Umbilical cord (tissue), 2 donors: ENCODE data around the gene KRTAP4-1. TPM values are rescaled to one million over a fixed set of nuclear protein-coding genes. Genes with fewer than 3 reads are reported as not detected.
"Not testable (repeated sequence)": the region's sequence is repeated elsewhere in the genome, so short reads cannot be mapped to it uniquely, and the experiment has no call there.

Experiments
- DNase-seq: peaks from one replicate; pipeline ENCODE4 v3.0.0-alpha.2; 2015; ENCODE audit warnings: low spot score
- total RNA-seq: library from RNA; depleted of rRNA; stranded (reverse); fragments of >200 nt; gene quantifications from one replicate; pipeline ENCODE4 v1.2.3, GENCODE V29; 2014; ENCODE audit warnings: low replicate concordance; ENCODE audit not compliant: insufficient read depth

The KRTAP4-1 gene
- total RNA-seq, 1 donor from 2014 or later = 1.9 TPM

DNA sequence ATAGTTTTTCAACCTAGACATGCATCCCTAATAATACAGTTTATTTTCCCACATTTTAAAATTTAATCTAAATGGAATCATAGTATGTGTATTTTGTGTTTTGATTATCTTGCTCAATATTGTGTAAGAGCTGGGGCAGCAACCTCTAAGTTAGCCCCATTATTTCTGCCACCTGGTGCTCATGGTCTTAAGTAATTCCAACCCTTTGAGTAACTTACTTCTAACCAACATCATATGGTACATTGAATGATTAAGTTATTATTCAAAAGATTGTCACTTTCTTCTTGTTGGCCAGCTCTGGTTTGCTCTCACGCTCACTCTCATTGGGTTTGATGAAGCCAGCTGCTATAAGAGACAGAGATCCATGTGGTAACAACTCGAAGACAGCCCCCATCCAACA is 12.8 kb downstream of the KRTAP4-1 start:
- no peak for DNase-seq

DNA sequence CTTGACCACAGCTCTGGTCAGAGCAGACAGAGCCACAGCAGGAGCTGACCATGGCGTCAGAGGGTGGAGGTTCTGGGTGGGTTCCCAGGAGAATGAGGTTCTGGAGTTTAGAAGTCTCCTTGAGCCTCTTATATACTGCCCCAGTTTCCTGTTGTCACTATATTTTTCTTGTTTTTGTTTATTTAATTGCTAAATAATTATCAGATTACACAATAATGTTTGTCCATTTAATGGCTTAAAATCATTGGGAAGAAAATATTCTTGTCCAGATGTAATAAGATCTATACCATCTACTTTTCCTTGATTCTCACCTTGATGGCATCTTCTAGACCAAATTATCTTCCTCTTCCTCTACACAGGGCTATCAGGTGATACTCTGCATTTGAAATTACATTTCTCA is 16.6 kb downstream of the KRTAP4-1 start, which contains the start of gene KRTAP4-3:
TSS of gene KRTAP4-3 (minus strand) at position 101 of the 400 bp plus-strand sequence. CDS start at position 52, 49 bp downstream.
- DNase-seq = no peak

DNA sequence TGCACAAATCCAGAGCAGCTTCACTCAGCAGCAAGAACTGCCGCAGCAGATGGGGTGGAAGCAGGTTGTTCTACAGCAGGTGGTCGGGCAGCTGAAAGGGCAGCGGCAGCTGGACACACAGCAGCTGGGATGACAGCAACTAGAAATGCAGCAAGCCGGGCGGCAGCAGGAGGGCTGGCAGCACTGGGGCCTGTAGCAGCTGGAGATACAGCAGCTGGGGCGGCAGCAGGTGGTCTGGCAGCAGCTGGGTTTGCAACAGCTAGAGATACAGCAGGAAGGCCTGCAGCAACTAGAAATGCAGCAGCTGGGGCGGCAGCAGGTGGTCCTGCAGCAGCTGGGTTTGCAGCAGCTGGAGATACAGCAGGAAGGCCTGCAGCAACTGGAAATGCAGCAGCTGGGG is 17.1 kb downstream of the KRTAP4-1 start:
- no peak for DNase-seq

DNA sequence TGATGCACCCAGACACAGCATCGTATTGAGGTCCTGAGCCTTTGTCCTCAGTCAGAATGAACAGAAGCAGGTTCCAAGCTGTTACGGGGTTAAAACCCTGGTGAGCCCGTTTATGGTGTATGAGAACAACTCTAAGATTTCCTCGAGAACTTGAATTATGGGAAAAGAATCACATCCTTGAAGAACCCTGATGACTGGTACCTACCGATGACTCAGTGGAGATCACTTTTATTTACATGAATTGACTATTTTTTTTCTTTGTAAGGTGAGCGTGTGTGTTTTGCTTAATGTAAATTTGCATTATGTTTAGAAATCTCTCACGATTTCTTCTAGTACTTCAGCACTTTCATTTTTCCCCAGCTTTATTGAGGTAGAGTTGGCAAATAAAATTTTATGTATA is 20.9 kb downstream of the KRTAP4-1 start:
- no peak for DNase-seq

DNA sequence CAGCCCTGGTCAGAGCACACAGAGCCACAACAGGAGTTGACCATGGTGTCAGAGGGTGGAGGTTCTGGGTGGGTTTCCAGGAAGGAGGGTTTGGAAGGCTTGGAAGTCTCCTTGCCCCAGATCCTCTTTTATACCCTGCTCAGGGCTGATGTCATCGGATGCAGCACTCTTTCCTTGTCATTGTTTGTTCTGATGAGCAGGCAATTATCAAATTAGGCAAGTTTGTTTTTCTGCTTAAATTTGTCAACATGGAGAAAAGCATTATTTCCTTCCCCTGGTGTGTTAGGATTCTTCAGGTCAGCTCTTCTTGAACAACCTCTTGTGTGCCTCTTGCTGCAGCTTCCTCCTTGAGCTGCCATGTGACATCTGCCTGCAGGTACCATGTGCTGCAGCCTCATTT is 24.1 kb downstream of the KRTAP4-1 start, which contains the start of gene KRTAP4-4:
TSS of gene KRTAP4-4 (minus strand) at position 101 of the 400 bp plus-strand sequence. CDS start at position 44, 57 bp downstream.
- no peak for DNase-seq

DNA sequence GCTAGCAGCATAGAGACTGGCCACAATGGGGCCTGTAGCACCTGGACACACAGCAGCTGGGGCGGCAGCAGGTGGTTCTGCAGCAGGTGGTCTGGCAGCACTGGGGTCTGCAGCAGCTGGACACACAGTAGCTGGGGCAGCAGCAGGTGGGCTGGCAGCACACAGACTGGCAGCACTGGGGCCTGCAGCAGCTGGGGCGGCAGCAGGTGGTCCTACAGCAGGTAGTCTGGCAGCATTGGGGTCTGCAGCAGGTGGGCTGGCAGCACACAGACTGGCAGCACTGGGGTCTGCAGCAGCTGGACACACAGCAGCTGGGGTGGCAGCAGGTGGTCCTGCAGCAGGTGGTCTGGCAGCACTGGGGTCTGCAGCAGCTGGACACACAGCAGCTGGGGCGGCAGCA is 24.5 kb downstream of the KRTAP4-1 start:
- not testable (repeated sequence) for DNase-seq

DNA sequence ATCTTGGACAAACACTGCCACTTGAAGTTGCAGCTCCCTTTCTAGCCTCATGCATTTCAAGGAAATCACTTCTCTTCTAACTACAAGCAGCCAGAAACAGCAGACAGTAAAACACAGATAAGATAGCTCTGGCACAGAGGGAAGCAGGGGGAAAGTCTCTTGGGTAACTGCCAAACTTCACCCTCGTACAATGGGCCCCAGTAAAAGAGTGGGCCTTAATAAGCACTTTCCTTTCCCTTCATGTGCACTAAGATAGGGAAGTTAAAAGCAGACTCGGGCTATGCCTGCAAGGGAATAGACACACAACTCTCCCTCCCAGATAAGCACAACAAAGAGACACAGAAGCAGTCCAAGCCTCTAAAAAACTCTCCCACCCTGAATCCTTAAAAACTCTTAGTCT is 30.9 kb downstream of the KRTAP4-1 start:
- peak; percentile 38 for DNase-seq

DNA sequence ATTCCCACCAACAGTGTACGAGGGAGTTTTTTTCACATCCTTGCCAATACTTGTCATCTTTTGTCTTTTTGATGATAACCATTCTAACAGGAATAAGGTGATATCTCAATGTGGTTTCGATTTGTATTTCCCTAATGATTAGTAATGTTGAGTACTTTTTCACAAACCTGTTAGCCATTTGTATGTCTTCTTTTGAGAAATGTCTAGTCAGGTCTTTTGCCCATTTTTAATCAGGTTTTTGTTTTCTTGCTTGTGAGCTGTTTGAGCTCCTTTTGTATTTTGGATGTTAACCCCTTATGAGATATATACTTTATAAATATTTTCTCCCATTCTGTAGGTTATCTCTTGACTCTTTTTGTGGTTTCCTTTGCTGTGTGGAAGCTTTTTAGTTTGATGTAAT is 33.2 kb downstream of the KRTAP4-1 start:
- no peak for DNase-seq

DNA sequence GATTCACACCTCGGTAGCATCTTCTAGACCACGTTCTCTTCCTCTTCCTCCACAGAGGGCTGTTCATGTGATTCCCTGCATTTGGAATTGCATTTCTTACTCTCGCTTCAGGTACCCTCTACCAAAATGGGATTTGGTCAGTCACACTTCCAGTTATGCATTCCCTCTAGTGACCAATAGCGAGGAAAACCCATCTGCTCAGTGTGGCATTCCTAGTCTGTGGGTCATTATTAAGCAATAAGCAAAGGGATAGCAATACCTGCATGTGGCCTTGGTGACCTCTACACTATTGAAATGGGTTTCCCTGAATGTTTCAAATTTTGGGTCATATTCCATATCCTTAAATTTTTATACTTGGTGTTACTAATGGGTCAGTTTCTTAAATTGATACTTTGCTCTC is 34.7 kb downstream of the KRTAP4-1 start:
- no peak for DNase-seq

DNA sequence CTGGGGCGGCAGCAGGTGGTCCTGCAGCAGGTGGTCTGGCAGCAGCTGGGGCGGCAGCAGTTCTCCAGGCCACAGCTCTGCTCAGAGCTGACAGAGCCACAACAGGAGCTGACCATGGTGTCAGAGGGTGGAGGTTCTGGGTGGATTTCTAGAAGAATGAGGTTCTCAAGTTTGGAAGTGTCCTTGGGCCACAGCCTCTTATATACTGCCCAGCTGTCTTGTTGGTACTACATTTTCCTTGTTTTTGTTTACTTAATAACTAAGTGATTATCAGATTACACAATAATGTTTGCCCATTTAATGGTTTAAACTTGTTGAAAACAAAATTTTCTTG is 35.1 kb downstream of the KRTAP4-1 start, which contains the start of gene KRTAP4-5:
TSS of gene KRTAP4-5 (minus strand) at position 174 of the 334 bp plus-strand sequence. CDS start at position 116, 58 bp downstream.
- DNase-seq = no peak

DNA sequence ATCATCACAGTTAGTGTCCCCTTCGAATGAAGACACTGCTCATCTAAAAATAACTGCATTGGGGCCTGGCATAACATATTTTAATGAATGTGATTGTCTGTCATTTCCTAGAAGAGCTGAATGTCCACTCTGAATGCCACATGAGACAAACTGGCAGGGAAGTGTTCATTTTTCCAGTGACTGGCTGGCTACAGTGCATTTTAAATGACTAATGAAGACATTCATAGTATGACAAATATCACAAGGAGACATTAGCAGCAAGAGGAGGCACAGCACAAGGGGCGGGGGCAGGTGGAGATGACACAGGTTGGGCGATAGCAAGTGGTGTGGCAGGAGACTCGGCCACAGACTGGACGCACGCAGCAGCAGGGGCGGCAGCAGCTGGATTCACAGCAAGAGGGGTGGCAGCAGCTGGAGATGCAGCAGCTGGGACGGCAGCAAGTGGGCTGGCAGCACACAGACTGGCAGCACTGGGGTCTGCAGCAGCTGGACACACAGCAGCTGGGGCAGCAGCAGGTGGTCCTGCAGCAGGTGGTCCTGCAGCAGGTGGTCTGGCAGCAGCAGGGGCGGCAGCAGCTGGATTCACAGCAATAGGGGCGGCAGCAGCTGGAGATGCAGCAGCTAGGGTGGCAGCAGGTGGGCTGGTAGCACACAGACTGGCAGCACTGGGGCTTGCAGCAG is 35.6 kb downstream of the KRTAP4-1 start:
- not testable (repeated sequence) for DNase-seq

DNA sequence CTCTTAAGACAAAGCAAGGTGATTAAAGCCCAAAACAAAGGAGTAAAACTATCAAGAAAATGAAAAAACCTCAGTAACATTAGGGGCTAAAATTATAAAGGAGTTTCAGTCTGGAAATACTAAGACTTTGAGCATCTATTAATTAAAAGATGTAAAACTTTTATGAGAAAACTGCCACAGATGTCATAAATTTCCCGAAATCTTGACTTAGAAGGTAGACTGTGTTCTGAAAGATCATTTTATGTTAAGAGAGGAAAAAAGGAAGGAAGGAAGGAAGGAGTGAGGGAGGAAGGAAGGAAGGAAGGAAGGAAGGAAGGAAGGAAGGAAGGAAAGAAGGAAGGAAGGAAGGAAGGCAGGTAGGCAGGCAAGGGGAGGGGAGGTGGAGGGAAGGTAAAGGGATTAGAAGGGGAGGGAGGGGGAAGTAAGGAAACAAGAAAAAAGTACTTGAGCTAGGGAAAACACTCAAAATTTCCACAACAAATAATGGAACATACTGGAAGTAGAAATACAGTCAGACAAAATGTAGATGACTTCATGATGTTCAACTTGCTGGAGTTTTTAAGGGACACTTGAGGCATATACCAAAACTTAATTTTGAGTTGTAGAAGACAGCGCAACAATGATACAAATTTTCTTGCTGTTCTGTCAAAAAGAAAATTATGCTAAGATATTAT is 37.0 kb downstream of the KRTAP4-1 start:
- no peak for DNase-seq

DNA sequence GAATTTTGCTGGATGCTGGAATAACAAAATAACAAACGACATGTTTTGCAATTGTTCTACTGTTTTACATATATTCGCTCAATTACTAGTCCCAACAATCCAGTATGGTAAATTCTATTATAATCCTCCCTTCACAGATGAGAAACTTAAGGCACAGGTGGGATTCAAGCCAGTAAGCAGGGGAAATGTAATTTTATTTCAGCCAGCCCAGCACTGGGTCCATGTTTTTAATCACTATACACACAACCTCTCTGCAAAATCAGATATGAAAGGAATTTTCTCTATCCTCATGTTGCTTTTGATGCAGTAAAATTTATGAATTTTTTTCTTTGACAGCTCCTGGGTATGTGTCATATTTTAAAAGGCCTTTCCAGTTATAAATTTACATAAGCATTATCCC is 39.5 kb downstream of the KRTAP4-1 start:
- no peak for DNase-seq

DNA sequence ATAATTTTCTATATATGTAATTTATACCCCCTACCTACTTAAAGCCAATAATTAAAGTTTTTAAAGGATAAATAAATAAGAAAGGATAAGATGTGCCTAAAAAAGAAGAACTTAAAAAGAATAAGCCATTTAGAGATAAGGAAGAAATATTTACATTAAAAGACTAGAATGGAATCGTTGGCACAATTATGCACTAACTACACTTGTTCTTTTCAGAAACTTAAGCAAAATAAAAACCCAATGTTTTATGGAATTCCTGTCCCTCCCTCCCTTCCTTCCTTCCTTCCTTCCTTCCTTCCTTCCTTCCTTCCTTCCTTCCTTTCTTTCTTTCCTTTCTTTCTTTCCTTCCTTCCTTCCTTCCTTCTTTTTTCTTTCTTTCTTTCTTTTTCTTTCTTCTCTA is 39.9 kb downstream of the KRTAP4-1 start:
- no peak for DNase-seq

DNA sequence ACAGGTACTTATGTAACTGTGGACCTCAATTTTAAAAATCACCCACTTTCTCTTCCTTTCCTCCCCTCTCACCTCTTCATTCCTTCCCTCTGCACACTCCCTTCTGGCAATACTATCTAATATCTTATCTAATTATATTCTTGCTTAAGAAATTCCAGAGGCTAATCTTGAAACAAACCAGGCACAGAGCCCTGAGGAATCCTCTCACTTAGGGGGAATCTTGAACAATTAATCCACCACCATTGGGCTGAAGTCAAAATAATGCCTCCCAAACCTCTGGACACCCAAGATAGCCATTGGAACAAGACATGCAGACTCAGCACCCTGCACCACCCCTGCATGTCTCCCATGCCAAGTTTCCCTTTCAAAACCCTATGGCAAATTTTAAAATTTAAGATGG is 43.4 kb downstream of the KRTAP4-1 start:
- no peak for DNase-seq

DNA sequence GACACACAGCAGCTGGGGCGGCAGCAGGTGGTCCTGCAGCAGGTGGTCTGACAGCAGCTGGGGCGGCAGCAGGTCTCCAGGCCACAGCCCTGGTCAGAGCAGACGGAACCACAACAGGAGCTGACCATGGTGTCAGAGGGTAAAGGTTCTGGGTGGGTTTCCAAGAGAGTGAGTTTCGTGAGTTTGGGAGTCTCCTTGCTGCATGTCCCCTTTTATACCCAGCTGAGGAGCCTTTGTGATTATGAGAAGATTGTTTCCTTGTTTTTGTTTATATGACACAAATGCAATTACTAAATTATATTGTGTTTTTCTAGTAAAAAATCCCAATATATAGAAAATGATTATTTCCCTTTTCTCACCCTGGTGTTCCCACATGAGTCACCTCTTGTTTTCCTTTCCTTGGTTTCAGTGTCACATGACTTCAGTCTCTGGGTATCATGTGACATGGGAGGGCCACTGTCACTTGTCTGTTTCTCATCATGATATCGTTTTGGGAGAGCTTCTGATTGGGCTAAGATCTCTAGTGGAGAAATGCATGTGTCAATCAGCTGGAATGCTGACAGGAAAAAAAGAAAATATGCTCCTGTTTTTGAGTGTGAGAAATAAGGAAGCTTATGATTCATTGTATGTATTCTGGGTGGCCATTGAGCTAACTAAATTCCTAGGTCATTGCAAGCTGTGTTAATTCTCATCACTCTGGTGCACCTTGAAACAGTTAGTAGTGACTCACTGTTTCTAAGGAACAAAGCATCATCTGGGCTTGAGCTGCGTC is 44.2 kb downstream of the KRTAP4-1 start, which contains the start of gene KRTAP4-6:
TSS of gene KRTAP4-6 (minus strand) at position 185 of the 772 bp plus-strand sequence. CDS start at position 128, 57 bp downstream.
- no peak for DNase-seq

DNA sequence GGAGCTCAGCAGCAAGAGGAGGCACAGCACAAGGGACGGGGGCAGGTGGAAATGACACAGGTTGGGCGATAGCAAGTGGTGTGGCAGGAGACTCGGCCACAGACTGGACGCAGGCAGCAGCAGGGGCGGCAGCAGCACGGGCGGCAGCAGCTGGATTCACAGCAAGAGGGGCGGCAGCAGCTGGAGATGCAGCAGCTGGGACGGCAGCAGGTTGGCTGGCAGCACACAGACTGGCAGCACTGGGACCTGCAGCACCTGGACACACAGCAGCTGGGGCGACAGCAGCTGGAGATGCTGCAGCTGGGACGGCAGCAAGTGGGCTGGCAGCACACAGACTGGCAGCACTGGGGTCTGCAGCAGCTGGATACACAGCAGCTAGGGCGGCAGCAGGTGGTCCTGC is 44.8 kb downstream of the KRTAP4-1 start:
- DNase-seq = not testable (repeated sequence)

Other genes starting within 250 kb of the KRTAP4-1 start
- gene KRT23, start 247.3 kb downstream of the KRTAP4-1 start, total RNA-seq = 24.3 TPM
- gene KRT39, start 218.0 kb downstream of the KRTAP4-1 start, total RNA-seq = 2.4 TPM
- not detected for gene KRT40, start 200.6 kb downstream of the KRTAP4-1 start, total RNA-seq
- not detected for gene KRTAP3-3, start 190.7 kb downstream of the KRTAP4-1 start, total RNA-seq
- gene KRTAP3-2, start 185.0 kb downstream of the KRTAP4-1 start, total RNA-seq = 31.1 TPM
- not detected for gene KRTAP3-1, start 175.8 kb downstream of the KRTAP4-1 start, total RNA-seq
- not detected for gene KRTAP1-5, start 157.7 kb downstream of the KRTAP4-1 start, total RNA-seq
- gene KRTAP1-4, start 154.7 kb downstream of the KRTAP4-1 start, total RNA-seq = not detected
- not detected for gene KRTAP1-3, start 150.0 kb downstream of the KRTAP4-1 start, total RNA-seq
- not detected for gene KRTAP1-1, start 143.5 kb downstream of the KRTAP4-1 start, total RNA-seq
- gene KRTAP2-1, start 137.6 kb downstream of the KRTAP4-1 start, total RNA-seq = not detected
- gene KRTAP2-2, start 129.7 kb downstream of the KRTAP4-1 start, total RNA-seq = 8.4 TPM
- gene KRTAP2-3, start 124.8 kb downstream of the KRTAP4-1 start, total RNA-seq = 20.5 TPM
- gene KRTAP2-4, start 119.0 kb downstream of the KRTAP4-1 start, total RNA-seq = not detected
- not detected for gene KRTAP4-7, start 100.8 kb downstream of the KRTAP4-1 start, total RNA-seq
- not detected for gene KRTAP4-8, start 86.8 kb downstream of the KRTAP4-1 start, total RNA-seq
- not detected for gene KRTAP4-16, start 82.7 kb downstream of the KRTAP4-1 start, total RNA-seq
- gene KRTAP4-9, start 79.5 kb downstream of the KRTAP4-1 start, total RNA-seq = not detected
- gene KRTAP4-11, start 66.5 kb downstream of the KRTAP4-1 start, total RNA-seq = 3.4 TPM
- not detected for gene KRTAP4-12, start 60.7 kb downstream of the KRTAP4-1 start, total RNA-seq
- 1.2 TPM for gene KRTAP4-6, start 44.4 kb downstream of the KRTAP4-1 start, total RNA-seq
- gene KRTAP4-5, start 35.1 kb downstream of the KRTAP4-1 start, total RNA-seq = 5.5 TPM
- gene KRTAP4-4, start 24.2 kb downstream of the KRTAP4-1 start, total RNA-seq = 2.6 TPM
- 1.4 TPM for gene KRTAP4-3, start 16.7 kb downstream of the KRTAP4-1 start, total RNA-seq
- not detected for gene KRTAP4-2, start 6.7 kb downstream of the KRTAP4-1 start, total RNA-seq
- 1.4 TPM for gene KRTAP9-1, start 5.0 kb upstream of the KRTAP4-1 start, total RNA-seq
- gene KRTAP9-2, start 41.7 kb upstream of the KRTAP4-1 start, total RNA-seq = not detected
- not detected for gene KRTAP9-3, start 47.5 kb upstream of the KRTAP4-1 start, total RNA-seq
- not detected for gene KRTAP9-8, start 53.1 kb upstream of the KRTAP4-1 start, total RNA-seq
- gene KRTAP9-4, start 64.8 kb upstream of the KRTAP4-1 start, total RNA-seq = 1.2 TPM
- gene KRTAP9-9, start 70.5 kb upstream of the KRTAP4-1 start, total RNA-seq = not detected
- not detected for gene KRTAP9-6, start 80.5 kb upstream of the KRTAP4-1 start, total RNA-seq
- not detected for gene KRTAP9-7, start 90.8 kb upstream of the KRTAP4-1 start, total RNA-seq
- not detected for gene KRTAP29-1, start 117.9 kb upstream of the KRTAP4-1 start, total RNA-seq
- not detected for gene KRTAP16-1, start 124.4 kb upstream of the KRTAP4-1 start, total RNA-seq
- gene KRTAP17-1, start 130.8 kb upstream of the KRTAP4-1 start, total RNA-seq = not detected
- gene KRT33A, start 165.9 kb upstream of the KRTAP4-1 start, total RNA-seq = 1.4 TPM
- not detected for gene KRT33B, start 184.9 kb upstream of the KRTAP4-1 start, total RNA-seq
- gene KRT34, start 197.4 kb upstream of the KRTAP4-1 start, total RNA-seq = not detected
- gene KRT31, start 212.7 kb upstream of the KRTAP4-1 start, total RNA-seq = not detected
- gene KRT37, start 239.7 kb upstream of the KRTAP4-1 start, total RNA-seq = not detected